ENCODE data around the gene ICAM3. TPM values are rescaled to one million over a fixed set of nuclear protein-coding genes. Genes with fewer than 3 reads are reported as not detected.

ICAM3 gene
- total RNA-seq, 3 donors from 2014 or later = 5.9 to 10.1 (median 7.9) TPM

GRCh38 chr19:10306327-10306726 lies 33.1 kb downstream of the ICAM3 start:
- Histone ChIP-seq H3K4me3 (no peak overlapping the region), H3K27me3 (no peaks in the 10 kb centered on the region), H3K9me3 (no peaks in the 10 kb centered on the region), H3K4me1 (no peaks in the 10 kb centered on the region), H3K27ac (no peak overlapping the region), H3K36me3 (no peaks in the 10 kb centered on the region)
- intact Hi-C loops (cut with DNase I; ENCODE audit: low total_unique reads) = no loop called here
- TF ChIP-seq POLR2A (IDR thresholded peaks at IDR 0.05) (no peak), POLR2AphosphoS5 (IDR thresholded peaks at IDR 0.05) (no peak)
- TF ChIP-seq, protein P1, sequence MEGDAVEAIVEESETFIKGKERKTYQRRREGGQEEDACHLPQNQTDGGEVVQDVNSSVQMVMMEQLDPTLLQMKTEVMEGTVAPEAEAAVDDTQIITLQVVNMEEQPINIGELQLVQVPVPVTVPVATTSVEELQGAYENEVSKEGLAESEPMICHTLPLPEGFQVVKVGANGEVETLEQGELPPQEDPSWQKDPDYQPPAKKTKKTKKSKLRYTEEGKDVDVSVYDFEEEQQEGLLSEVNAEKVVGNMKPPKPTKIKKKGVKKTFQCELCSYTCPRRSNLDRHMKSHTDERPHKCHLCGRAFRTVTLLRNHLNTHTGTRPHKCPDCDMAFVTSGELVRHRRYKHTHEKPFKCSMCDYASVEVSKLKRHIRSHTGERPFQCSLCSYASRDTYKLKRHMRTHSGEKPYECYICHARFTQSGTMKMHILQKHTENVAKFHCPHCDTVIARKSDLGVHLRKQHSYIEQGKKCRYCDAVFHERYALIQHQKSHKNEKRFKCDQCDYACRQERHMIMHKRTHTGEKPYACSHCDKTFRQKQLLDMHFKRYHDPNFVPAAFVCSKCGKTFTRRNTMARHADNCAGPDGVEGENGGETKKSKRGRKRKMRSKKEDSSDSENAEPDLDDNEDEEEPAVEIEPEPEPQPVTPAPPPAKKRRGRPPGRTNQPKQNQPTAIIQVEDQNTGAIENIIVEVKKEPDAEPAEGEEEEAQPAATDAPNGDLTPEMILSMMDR (IDR thresholded peaks at IDR 0.05) = no peak
- no peak for DNase-seq (ENCODE audit: low spot score in 2 of 2)

GRCh38 chr19:10305139-10305806 lies 34.2 kb downstream of the ICAM3 start:
- intact Hi-C loops (cut with DNase I; ENCODE audit: low total_unique reads) = no loop called here
- DNase-seq (ENCODE audit: low spot score in 2 of 2) = no peak
- no peak for TF ChIP-seq POLR2A (IDR thresholded peaks at IDR 0.05)
- no peak for TF ChIP-seq POLR2AphosphoS5 (IDR thresholded peaks at IDR 0.05)
- TF ChIP-seq, protein P1 (IDR thresholded peaks at IDR 0.05) = no peak
- H3K4me3 ChIP-seq = no peak overlapping the region
- no peaks in the 10 kb centered on the region for H3K27me3 ChIP-seq
- no peaks in the 10 kb centered on the region for H3K4me1 ChIP-seq
- H3K36me3 ChIP-seq = no peaks in the 10 kb centered on the region
- H3K9me3 ChIP-seq = no peaks in the 10 kb centered on the region
- H3K27ac ChIP-seq = no peak overlapping the region

DNA sequence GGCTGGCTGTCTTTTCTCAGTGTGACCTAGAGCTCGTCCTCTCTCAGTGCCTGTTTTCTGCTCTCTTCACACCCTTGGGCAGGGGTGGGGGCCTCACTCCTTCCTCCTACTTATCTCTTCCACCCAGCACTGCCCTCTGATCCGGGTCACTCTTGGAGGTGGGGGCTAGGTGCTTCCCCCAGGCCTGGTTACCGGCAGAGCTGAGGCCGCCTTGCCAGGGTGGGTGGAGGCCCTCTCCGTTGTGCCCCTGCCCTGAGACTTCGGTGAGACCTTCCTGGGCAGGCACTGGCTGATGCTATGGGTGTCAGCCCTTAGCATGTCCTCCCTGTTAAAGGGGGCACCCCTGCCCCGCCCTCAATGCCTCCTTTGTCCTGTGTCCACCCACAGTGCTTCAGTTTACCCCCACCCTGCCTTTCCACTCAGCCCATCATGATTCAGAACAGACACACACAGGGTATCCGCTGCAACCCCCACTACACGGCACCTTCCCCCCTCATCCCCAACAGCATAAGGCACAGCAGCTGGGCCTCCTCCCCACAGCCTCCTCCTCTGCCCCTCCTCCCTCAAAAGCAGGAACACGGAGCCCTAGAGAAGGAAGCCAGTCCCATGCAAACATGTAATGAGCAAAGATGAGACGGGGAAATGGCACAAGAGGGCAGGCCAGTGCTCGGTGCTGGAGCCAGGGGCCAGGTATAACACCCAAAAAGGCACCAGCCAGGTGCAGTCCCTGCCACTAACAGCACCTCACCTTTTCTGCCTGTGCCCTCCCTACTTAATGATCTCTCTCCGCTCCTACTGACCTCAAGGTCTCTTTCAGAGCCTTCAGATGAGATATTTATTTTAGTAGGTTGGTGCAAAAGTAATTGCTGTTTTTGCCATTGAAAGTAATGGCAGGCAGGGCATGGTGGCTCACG lies 39.6 kb downstream of the ICAM3 start:
- Histone ChIP-seq H3K27ac (no peak overlapping the region), H3K4me3 (no peak overlapping the region), H3K36me3 (no peaks in the 10 kb centered on the region), H3K9me3 (no peaks in the 10 kb centered on the region), H3K4me1 (peaks cover 5 to 12% of the 10 kb centered on the region in 2 donors), H3K27me3 (peaks cover 4 to 20% of the 10 kb centered on the region in 2 donors)
- DNase-seq (ENCODE audit: low spot score in 2 of 2) = no peak
- no peak for TF ChIP-seq POLR2A (IDR thresholded peaks at IDR 0.05)
- TF ChIP-seq, protein P1 (IDR thresholded peaks at IDR 0.05) = no peak
- no peak for TF ChIP-seq POLR2AphosphoS5 (IDR thresholded peaks at IDR 0.05)
- intact Hi-C loops (cut with DNase I; ENCODE audit: low total_unique reads) = no loop called here

GRCh38 chr19:10295847-10296591 lies 43.4 kb downstream of the ICAM3 start:
- H3K9me3 ChIP-seq = no peaks in the 10 kb centered on the region
- H3K27me3 ChIP-seq = peaks cover 17 to 54% of the 10 kb centered on the region in 2 donors
- DNase-seq (ENCODE audit: low spot score in 2 of 2) = no peak
- H3K27ac ChIP-seq = no peak overlapping the region
- H3K4me1 ChIP-seq = peaks cover 11 to 23% of the 10 kb centered on the region in 2 donors
- H3K4me3 ChIP-seq = peak overlapping the region in 2 of 3 donors; percentile 35 to 62
- TF ChIP-seq, protein P1 (IDR thresholded peaks at IDR 0.05) = no peak
- no peak for TF ChIP-seq POLR2A (IDR thresholded peaks at IDR 0.05)
- TF ChIP-seq POLR2AphosphoS5 (IDR thresholded peaks at IDR 0.05) = no peak
- intact Hi-C loops (cut with DNase I; ENCODE audit: low total_unique reads) = no loop called here
- H3K36me3 ChIP-seq = no peaks in the 10 kb centered on the region

All from breast epithelium (tissue), 4 donors.